Glomerular endothelial cell (primary cell): ENCODE data around the gene CSRP3. TPM values are rescaled to one million over a fixed set of nuclear protein-coding genes. Genes with fewer than 3 reads are reported as not detected.
"Not testable (repeated sequence)": the region's sequence is repeated elsewhere in the genome, so short reads cannot be mapped to it uniquely, and the experiment has no call there.

ENCODE experiments used
- DNase-seq: peaks from one replicate; pipeline ENCODE4 v3.0.0-alpha.2; 2011; ENCODE audit warnings: low read depth, low spot score; ENCODE audit errors: extremely low read depth
- total RNA-seq: library from RNA; depleted of rRNA; stranded (reverse); fragments of >200 nt; gene quantifications from 2 replicates; pipeline ENCODE4 v1.2.3, GENCODE V29; 2015

CSRP3 gene
- total RNA-seq, 1 donor from 2014 or later = not detected

- not testable (repeated sequence) for DNase-seq
Measured at GRCh38 chr11:19136884-19137283, 64.9 kb downstream of the CSRP3 start.

- DNase-seq = no peak
Measured at GRCh38 chr11:19134004-19134403, 67.8 kb downstream of the CSRP3 start.

Other genes with a start within 250 kb of the CSRP3 start
- gene MRGPRX2, start 141.3 kb downstream of the CSRP3 start, total RNA-seq = not detected in 2 replicates
- 31.9 and 52.1 TPM in 2 replicates for gene ZDHHC13, start 84.8 kb downstream of the CSRP3 start, total RNA-seq
- 0.53 and 2.3 TPM in 2 replicates for gene E2F8, start 39.0 kb upstream of the CSRP3 start, total RNA-seq